Progenitor cell of endocrine pancreas (in vitro differentiated cells): ENCODE results near the gene RIMKLA. TPM values are rescaled to one million over a fixed set of nuclear protein-coding genes. Genes with fewer than 3 reads are reported as not detected.

Experiments used
- DNase-seq: peaks from one replicate; pipeline ENCODE4 v3.0.0; 2021; ENCODE audit warnings: low spot score; ENCODE audit not compliant: unreplicated experiment
- H3K27ac Mint-ChIP-seq: 2 replicates; pipeline ENCODE4 v1.8.0; 2021; ENCODE audit warnings: mild to moderate bottlenecking, moderate library complexity, mixed read lengths
- H3K27me3 Mint-ChIP-seq: 2 replicates; pipeline ENCODE4 v1.8.0; 2021; ENCODE audit warnings: mixed read lengths
- H3K36me3 Mint-ChIP-seq: 2 replicates; pipeline ENCODE4 v1.8.0; 2022; ENCODE audit warnings: mixed read lengths; ENCODE audit not compliant: insufficient read depth
- H3K4me1 Mint-ChIP-seq: 2 replicates; pipeline ENCODE4 v1.8.0; 2021; ENCODE audit warnings: low read depth, mixed read lengths
- H3K4me3 Mint-ChIP-seq: 2 replicates; pipeline ENCODE4 v1.8.0; 2021; ENCODE audit warnings: low read depth, mild to moderate bottlenecking, moderate library complexity, mixed read lengths
- H3K9me3 Mint-ChIP-seq: 2 replicates; pipeline ENCODE4 v1.8.0; 2021; ENCODE audit warnings: low read depth, mixed read lengths
- CTCF ChIP-seq: fragments of 200-600 bp; sonication (generic); IDR thresholded peaks from one replicate; pipeline ENCODE4 v1.5.0; 2021; ENCODE audit warnings: antibody characterized with exemption, mild to moderate bottlenecking; ENCODE audit not compliant: unreplicated experiment
- total RNA-seq: library from RNA; stranded (reverse); gene quantifications from 2 replicates; pipeline ENCODE4 v1.2.1, GENCODE V29; 2021

RIMKLA gene
- total RNA-seq, 1 donor from 2014 or later: 3.9 TPM

- no peak overlapping the region for H3K4me3 Mint-ChIP-seq
- H3K27me3 Mint-ChIP-seq: no peaks in the 10 kb centered on the region
- no peak overlapping the region for H3K27ac Mint-ChIP-seq
- peaks cover 2% of the 10 kb centered on the region for H3K36me3 Mint-ChIP-seq
- H3K9me3 Mint-ChIP-seq: no peaks in the 10 kb centered on the region
- no peaks in the 10 kb centered on the region for H3K4me1 Mint-ChIP-seq
- no peak for DNase-seq
- TF ChIP-seq CTCF: no peak
Measured at GRCh38 chr1:42414551-42415496, 34.2 kb downstream of the RIMKLA start.

- DNase-seq: no peak
- peaks cover 5% of the 10 kb centered on the region for H3K27me3 Mint-ChIP-seq
- H3K36me3 Mint-ChIP-seq: peaks cover 2% of the 10 kb centered on the region
- no peaks in the 10 kb centered on the region for H3K4me1 Mint-ChIP-seq
- H3K4me3 Mint-ChIP-seq: no peak overlapping the region
- no peaks in the 10 kb centered on the region for H3K9me3 Mint-ChIP-seq
- H3K27ac Mint-ChIP-seq: no peak overlapping the region
- TF ChIP-seq CTCF: no peak
Measured at GRCh38 chr1:42417166-42417565, 36.6 kb downstream of the RIMKLA start.

GRCh38 chr1:42418516-42418915 lies 37.9 kb downstream of the RIMKLA start:
- Mint-ChIP-seq H3K9me3 (no peaks in the 10 kb centered on the region), H3K27ac (no peak overlapping the region), H3K36me3 (no peaks in the 10 kb centered on the region), H3K27me3 (peaks cover 5% of the 10 kb centered on the region), H3K4me1 (peaks cover 1% of the 10 kb centered on the region), H3K4me3 (no peak overlapping the region)
- TF ChIP-seq CTCF: no peak
- DNase-seq: no peak

- Mint-ChIP-seq H3K27ac (no peak overlapping the region), H3K4me1 (peaks cover 1% of the 10 kb centered on the region), H3K9me3 (no peaks in the 10 kb centered on the region), H3K4me3 (no peak overlapping the region), H3K36me3 (no peaks in the 10 kb centered on the region), H3K27me3 (peaks cover 5% of the 10 kb centered on the region)
- DNase-seq: no peak
- no peak for TF ChIP-seq CTCF
Measured at GRCh38 chr1:42419126-42419821, 38.7 kb downstream of the RIMKLA start.

GRCh38 chr1:42420121-42420520 lies 39.5 kb downstream of the RIMKLA start:
- Mint-ChIP-seq H3K36me3 (no peaks in the 10 kb centered on the region), H3K27ac (no peak overlapping the region), H3K9me3 (no peaks in the 10 kb centered on the region), H3K4me1 (peaks cover 1% of the 10 kb centered on the region), H3K4me3 (no peak overlapping the region), H3K27me3 (peaks cover 5% of the 10 kb centered on the region)
- no peak for TF ChIP-seq CTCF
- no peak for DNase-seq
